PC-9 (cell line): ENCODE data around the gene ITGB8. TPM values are rescaled to one million over a fixed set of nuclear protein-coding genes. Genes with fewer than 3 reads are reported as not detected.

Experiments
- BruUV-seq: library from RNA; stranded (reverse); fragments of 400-500 nt; replicated peaks from 2 replicates; lab custom pipeline; 2021; lab: Mats Ljungman, UMichigan
- CTCF ChIA-PET: fragments of 300-600 bp; sonication (Branson Sonifier 250); formaldehyde crosslinking; loops from one replicate; lab custom pipeline; 2022; ENCODE audit warnings: antibody characterized with exemption; lab: Charles Lee
- POLR2A ChIA-PET: fragments of 300-600 bp; sonication (Branson Sonifier 250); formaldehyde crosslinking; loops from one replicate; lab custom pipeline; 2022; ENCODE audit warnings: antibody characterized with exemption; ENCODE audit not compliant: unreplicated experiment; lab: Charles Lee
- DNase-seq, 2 experiments: peaks; one replicate each; pipeline versions ENCODE4 v3.0.0 to v3.0.0-alpha.2; 2015 to 2022; ENCODE audit warnings: mixed read lengths in 1 of 2
- H2AFZ ChIP-seq: fragments of 200-600 bp; sonication (generic); 2 replicates; pipeline ENCODE4 v1.8.1; 2017; ENCODE audit warnings: antibody characterized with exemption
- H3F3A ChIP-seq: fragments of 200-600 bp; sonication (generic); 2 replicates; pipeline ENCODE4 v1.8.1; 2017; ENCODE audit warnings: antibody characterized with exemption, mild to moderate bottlenecking, low read depth; ENCODE audit not compliant: insufficient read depth
- H3K27ac ChIP-seq: fragments of 200-600 bp; sonication (generic); 2 replicates; pipeline ENCODE4 v1.6.1; 2016; ENCODE audit warnings: mixed run types
- H3K27me3 ChIP-seq: fragments of 200-600 bp; sonication (generic); 2 replicates; pipeline ENCODE4 v1.6.1; 2016; ENCODE audit warnings: low read depth, mixed run types; ENCODE audit not compliant: insufficient read depth
- H3K36me3 ChIP-seq: fragments of 200-600 bp; sonication (generic); 2 replicates; pipeline ENCODE4 v1.6.1; 2016; ENCODE audit warnings: low read depth, mixed run types
- H3K4me1 ChIP-seq: fragments of 200-600 bp; sonication (generic); replicated peaks from 2 replicates; pipeline ENCODE4 v1.6.1; 2016; ENCODE audit warnings: mixed run types; ENCODE audit not compliant: insufficient read depth
- H3K4me2 ChIP-seq: fragments of 200-600 bp; sonication (generic); 2 replicates; pipeline ENCODE4 v1.6.1; 2017; ENCODE audit warnings: mixed run types
- H3K4me3 ChIP-seq: fragments of 200-600 bp; sonication (generic); 2 replicates; pipeline ENCODE4 v1.6.1; 2016; ENCODE audit warnings: mixed run types
- H3K79me2 ChIP-seq: fragments of 200-600 bp; sonication (generic); 2 replicates; pipeline ENCODE4 v1.6.1; 2017; ENCODE audit warnings: low read depth, mixed run types
- H3K9me2 ChIP-seq: fragments of 200-600 bp; sonication (generic); 2 replicates; pipeline ENCODE4 v1.8.1; 2017; ENCODE audit warnings: mild to moderate bottlenecking; ENCODE audit not compliant: insufficient read depth
- H3K9me3 ChIP-seq: fragments of 200-600 bp; sonication (generic); 2 replicates; pipeline ENCODE4 v1.8.1; 2016; ENCODE audit warnings: low read depth; ENCODE audit not compliant: insufficient read depth
- H4K20me1 ChIP-seq: fragments of 200-600 bp; sonication (generic); 2 replicates; pipeline ENCODE4 v1.8.1; 2017; ENCODE audit not compliant: insufficient read depth
- EZH2 ChIP-seq: fragments of 200-600 bp; sonication (generic); IDR thresholded peaks from 2 replicates; pipeline ENCODE4 v1.8.0; 2017; ENCODE audit warnings: antibody characterized with exemption, low read depth
- intact Hi-C: fragments of 100-400 bp; cut with micrococcal nuclease; formaldehyde crosslinking; loops from one replicate; pipeline ENCODE4 v1.10.0; 2022; ENCODE audit not compliant: unreplicated experiment
- total RNA-seq: library from RNA; stranded (reverse); gene quantifications from 2 replicates; pipeline ENCODE4 v1.2.3, GENCODE V29; 2021
- TF ChIP-seq, protein P1 (sequence below): fragments of 200-600 bp; sonication (generic); conservative IDR thresholded peaks from 2 replicates; pipeline ENCODE4 v1.6.1; 2017; ENCODE audit warnings: mixed run types, antibody characterized with exemption, mild to moderate bottlenecking, moderate library complexity

The ITGB8 gene
- total RNA-seq, 1 experiment from 2014 or later = 20.1 TPM

- ChIA-PET POLR2A (no interaction called here), CTCF (interaction anchor here (0.6 to 1.7 kb wide), 2 partner anchors 147 to 286 kb away, joined by 3 to 4 read pairs; no protein-coding TSS in a partner anchor)
- Histone ChIP-seq H3K4me2 (no peak overlapping the region), H3F3A (no peaks in the 10 kb centered on the region), H3K4me1 (no peaks in the 10 kb centered on the region), H3K9me2 (no peaks in the 10 kb centered on the region), H3K27ac (no peak overlapping the region), H3K9me3 (no peaks in the 10 kb centered on the region), H3K27me3 (no peaks in the 10 kb centered on the region), H4K20me1 (no peaks in the 10 kb centered on the region), H3K4me3 (no peak overlapping the region), H3K36me3 (no peaks in the 10 kb centered on the region), H2AFZ (no peak overlapping the region), H3K79me2 (no peaks in the 10 kb centered on the region)
- TF ChIP-seq EZH2 = no peak
- TF ChIP-seq, protein P1, sequence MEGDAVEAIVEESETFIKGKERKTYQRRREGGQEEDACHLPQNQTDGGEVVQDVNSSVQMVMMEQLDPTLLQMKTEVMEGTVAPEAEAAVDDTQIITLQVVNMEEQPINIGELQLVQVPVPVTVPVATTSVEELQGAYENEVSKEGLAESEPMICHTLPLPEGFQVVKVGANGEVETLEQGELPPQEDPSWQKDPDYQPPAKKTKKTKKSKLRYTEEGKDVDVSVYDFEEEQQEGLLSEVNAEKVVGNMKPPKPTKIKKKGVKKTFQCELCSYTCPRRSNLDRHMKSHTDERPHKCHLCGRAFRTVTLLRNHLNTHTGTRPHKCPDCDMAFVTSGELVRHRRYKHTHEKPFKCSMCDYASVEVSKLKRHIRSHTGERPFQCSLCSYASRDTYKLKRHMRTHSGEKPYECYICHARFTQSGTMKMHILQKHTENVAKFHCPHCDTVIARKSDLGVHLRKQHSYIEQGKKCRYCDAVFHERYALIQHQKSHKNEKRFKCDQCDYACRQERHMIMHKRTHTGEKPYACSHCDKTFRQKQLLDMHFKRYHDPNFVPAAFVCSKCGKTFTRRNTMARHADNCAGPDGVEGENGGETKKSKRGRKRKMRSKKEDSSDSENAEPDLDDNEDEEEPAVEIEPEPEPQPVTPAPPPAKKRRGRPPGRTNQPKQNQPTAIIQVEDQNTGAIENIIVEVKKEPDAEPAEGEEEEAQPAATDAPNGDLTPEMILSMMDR = no peak
- intact Hi-C loops = loop anchor here (5.0 kb wide), 1 partner anchor 155 kb away; no protein-coding TSS in a partner anchor
- DNase-seq = no peak
- BruUV-seq = no TSS peak
Observed at GRCh38 chr7:20312562-20312961, 18.1 kb upstream of the ITGB8 start.

DNA sequence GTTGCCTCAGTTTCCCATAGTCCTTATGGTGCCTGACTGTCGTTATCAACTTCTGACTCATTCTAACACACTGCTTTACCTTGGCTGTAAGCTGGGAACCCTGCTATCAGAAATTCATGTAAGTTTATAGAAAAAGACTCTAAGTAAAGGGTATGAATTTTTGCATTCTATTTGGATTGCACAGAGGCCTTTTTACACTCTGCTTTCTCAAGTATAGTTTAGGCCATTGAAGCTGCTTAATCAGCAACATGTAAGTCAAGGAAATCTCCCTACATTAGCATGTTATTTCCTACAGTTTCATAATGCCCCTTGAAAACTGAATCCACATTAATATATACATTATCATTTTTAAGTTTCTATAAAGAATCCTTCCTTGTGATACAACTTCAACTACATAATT lies 17.1 kb upstream of the ITGB8 start:
- no TSS peak for BruUV-seq
- Histone ChIP-seq H3K27ac (no peak overlapping the region), H3K79me2 (no peaks in the 10 kb centered on the region), H3K36me3 (no peaks in the 10 kb centered on the region), H3F3A (no peaks in the 10 kb centered on the region), H3K9me2 (no peaks in the 10 kb centered on the region), H4K20me1 (no peaks in the 10 kb centered on the region), H3K27me3 (no peaks in the 10 kb centered on the region), H3K4me3 (no peak overlapping the region), H3K4me1 (no peaks in the 10 kb centered on the region), H2AFZ (no peak overlapping the region), H3K4me2 (no peak overlapping the region), H3K9me3 (no peaks in the 10 kb centered on the region)
- ChIA-PET CTCF (no interaction called here), POLR2A (interaction anchor here (0.6 kb wide), 1 partner anchor 16 kb away, joined by 3 read pairs; no protein-coding TSS in a partner anchor)
- no peak for DNase-seq
- intact Hi-C loops = loop anchor here (5.0 kb wide), 1 partner anchor 156 kb away; no protein-coding TSS in a partner anchor
- no peak for TF ChIP-seq EZH2
- TF ChIP-seq, protein P1 = no peak

DNA sequence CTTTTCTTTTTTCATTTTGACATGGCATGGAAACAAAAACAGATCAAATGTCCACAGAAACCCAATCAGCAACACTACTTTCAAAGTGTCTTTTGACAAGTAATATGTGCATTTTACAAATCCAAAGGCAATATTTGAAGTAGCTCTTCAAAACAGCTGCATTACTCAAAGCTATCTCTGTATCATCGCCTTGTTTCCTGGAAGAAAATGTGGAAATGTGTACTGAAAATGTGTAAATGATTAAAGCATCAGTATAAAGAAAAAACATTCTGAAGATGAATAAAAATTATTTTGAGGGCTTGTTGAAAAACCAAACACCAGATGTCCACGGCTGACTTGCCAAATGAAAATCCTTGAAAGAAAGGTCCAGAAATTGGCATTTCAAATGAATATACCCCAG lies 16.5 kb upstream of the ITGB8 start:
- no peak overlapping the region for H3K4me2 ChIP-seq
- H3F3A ChIP-seq = no peaks in the 10 kb centered on the region
- ChIA-PET CTCF (no interaction called here), POLR2A (no interaction called here)
- no peak overlapping the region for H2AFZ ChIP-seq
- no peaks in the 10 kb centered on the region for H3K9me2 ChIP-seq
- H3K4me3 ChIP-seq = no peak overlapping the region
- intact Hi-C loops = loop anchor here (5.0 kb wide), 1 partner anchor 157 kb away; no protein-coding TSS in a partner anchor
- TF ChIP-seq EZH2 = no peak
- TF ChIP-seq, protein P1 = no peak
- no TSS peak for BruUV-seq
- no peak overlapping the region for H3K27ac ChIP-seq
- no peaks in the 10 kb centered on the region for H3K4me1 ChIP-seq
- no peaks in the 10 kb centered on the region for H3K36me3 ChIP-seq
- no peaks in the 10 kb centered on the region for H3K79me2 ChIP-seq
- no peaks in the 10 kb centered on the region for H3K27me3 ChIP-seq
- no peak for DNase-seq
- H3K9me3 ChIP-seq = no peaks in the 10 kb centered on the region
- no peaks in the 10 kb centered on the region for H4K20me1 ChIP-seq
